LNCAP (cell line): ENCODE measurements around the gene FGD4.

Experiments
- CTCF ChIP-seq: fragments of 450-650 bp; IDR thresholded peaks from 2 replicates; pipeline ENCODE4 v1.5.1; 2017; ENCODE audit warnings: mild to moderate bottlenecking

Gene FGD4

DNA sequence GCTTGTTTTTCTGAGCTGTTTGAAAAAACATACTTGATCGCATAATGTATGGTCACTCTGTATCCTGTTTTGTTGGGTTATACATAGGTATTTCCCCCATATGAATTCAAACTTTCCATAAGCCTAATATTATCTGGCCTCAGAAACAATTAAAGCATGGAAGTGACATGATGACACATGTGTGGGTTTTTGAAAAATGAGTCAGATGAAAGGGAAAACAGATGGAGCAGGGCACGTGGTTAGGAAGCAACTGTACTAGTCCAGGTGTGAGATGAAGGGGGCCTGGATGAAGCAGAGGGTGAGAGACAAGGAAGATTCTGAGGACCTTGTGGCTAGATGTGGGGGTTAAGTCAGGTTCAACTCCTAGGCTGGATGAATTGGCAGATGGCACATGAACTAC is 187.0 kb downstream of the FGD4 start:
- no peak for TF ChIP-seq CTCF

DNA sequence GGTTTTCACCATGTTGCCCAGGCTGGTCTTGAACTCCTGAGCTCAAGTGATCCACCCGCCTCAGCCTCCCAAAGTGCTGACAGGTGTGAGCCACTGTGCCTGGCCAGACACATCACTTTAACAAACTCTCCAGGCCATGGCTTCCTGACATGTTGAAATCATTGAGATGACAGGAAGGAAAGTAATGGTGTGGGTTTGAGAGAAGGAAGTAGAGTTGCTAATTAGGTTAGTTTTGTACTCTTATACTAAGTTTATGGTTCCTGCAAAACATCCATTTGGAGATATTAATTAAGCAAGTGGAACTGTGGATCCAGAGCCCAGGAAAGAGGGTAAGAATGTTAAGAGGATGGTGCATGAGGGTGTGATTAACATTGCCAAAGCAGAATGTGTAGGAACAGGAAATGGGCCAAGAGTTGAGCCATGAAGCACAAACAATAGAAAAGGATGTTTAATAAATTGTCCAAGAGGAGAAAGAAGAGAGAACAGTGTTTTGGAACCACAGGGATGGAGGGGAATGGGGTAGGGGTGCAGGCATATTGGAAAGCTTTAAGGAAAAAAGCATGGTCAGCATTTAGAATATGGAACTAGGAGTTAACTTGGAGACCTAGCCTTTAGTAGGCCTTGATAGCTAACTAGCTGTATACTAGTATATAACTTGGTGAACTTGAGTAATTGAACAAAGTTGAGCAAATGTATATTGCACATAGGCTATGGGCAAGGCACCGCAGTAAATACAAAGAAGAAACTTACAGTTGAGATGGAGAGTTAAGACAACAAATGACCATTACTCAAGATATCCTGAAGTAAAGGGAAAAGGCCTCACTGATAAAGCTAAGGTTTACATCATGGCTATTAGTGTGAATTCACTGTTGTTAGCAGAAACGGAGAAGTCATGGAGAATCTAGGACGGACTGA is 188.5 kb downstream of the FGD4 start:
- TF ChIP-seq CTCF = no peak

DNA sequence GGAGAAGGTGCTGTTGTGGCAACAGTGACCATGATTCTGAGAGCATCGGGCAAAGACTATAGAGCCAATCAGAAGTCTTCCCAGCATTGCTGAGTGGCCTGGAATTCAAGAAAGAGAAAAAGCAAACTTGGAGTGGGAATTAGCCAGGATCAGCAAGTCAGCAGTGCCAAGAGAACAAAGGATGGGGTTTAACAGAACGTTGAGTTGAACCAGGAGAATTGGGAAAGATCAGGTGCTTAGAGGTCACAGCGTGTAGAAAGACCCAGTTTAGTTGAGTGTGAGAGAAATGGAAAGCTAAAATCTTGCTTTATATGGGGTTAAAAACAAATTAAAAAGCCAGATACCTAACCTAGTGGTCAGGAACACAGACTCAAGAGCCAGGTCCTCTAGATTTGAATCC is 189.2 kb downstream of the FGD4 start:
- TF ChIP-seq CTCF = no peak

- no peak for TF ChIP-seq CTCF
Measured at GRCh38 chr12:32589165-32589865, 190.0 kb downstream of the FGD4 start.

GRCh38 chr12:32595251-32595650 is 195.9 kb downstream of the FGD4 start:
- TF ChIP-seq CTCF = no peak

GRCh38 chr12:32596030-32596429 is 196.7 kb downstream of the FGD4 start:
- no peak for TF ChIP-seq CTCF

DNA sequence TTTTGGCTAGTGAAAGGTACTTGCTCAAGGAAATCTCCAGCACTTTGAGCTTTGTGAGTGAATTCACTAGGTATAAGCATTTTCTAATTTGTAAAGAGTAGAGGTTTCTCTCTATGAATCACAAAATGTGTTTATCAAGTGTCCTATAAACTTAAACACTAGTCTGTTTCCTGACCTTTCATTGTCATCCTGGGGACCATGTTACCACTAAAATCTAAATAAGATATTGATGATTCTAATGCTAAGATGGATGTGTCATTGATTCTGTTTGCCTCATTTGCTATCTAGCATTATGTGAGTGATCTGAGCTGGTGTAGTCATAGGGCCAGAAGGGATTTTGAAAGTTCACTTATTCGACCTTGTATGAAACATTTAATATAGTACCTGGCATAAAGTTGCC is 199.3 kb downstream of the FGD4 start:
- no peak for TF ChIP-seq CTCF
